ENCODE measurements around the gene RNF167.

Gene RNF167

DNA sequence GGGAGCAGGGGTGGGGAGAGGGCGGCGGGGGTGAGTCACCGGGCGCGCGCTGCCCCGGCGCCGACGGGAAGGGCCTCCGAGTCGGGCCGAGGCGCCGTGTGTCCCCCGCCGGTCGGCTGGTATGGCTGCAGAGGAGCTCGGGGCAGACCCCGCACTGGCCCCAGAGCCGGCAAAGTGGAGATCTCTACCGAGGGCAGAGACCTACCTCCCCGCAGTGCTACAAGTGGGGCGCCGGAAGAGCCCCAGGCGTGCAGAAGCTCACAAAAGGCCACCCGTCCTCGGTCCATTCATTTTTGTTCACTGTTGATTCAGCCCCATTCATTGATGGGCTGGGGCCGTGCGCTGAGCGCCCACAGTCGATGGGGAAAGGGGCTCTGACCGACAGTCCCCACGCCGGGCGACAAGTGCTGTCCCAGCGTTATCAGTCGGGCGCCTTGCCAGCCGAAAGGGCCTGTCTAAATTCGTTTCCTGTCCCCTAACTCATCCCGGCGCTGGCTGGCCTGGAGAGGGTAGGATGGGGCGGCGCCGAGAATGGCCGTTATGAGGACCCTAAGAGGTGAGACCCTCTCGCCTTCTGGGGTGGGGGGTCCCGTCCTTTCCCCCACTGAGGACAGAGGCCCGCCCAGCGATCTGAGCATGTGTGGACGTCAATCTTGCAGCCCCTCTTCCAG, 10.1 kb downstream of the RNF167 start:
- DNase-seq (ENCODE audit: low spot score in 2 of 2) = no peak
- Mint-ChIP-seq H3K4me1 (peaks cover 42% of the 10 kb centered on the region), H3K4me3 (peak overlapping the region; percentile 93), H3K9me3 (no peaks in the 10 kb centered on the region), H3K27ac (peak overlapping the region; percentile 99), H3K36me3 (peaks cover 46% of the 10 kb centered on the region)
- peak; percentile 23 for ATAC-seq

DNA sequence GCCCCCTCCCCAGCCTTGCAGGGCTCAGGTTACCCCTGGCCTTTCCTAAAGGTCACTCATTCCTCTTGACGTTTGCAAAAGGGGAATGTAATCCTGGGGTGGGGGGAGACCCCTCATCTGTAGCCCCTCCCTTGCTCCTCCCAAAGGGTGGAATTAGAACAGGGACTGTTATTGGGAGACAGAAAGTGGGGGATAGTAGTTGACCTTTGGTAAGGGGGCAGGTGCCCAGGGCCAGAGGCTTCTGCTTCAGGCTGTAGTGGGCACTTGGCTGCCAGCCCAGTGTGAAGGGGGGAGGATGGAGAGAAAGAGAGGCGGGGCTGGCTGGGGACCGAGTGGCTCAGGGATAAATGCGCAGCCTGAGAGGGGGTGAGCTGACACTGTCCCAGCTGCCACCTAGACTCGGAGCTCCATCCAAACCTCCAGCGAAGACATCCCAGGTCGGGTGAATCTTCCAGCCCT, 10.7 kb downstream of the RNF167 start, which contains the start of gene ENO3:
Gene ENO3, plus strand, starts transcription at position 374 of the 459 bp plus-strand sequence. CDS start 711 bp downstream, outside the sequence.
- H3K36me3 Mint-ChIP-seq = peaks cover 41% of the 10 kb centered on the region
- DNase-seq (ENCODE audit: low spot score in 2 of 2) = no peak
- peak within 1 kb of the TSS; percentile 99 for H3K27ac Mint-ChIP-seq
- H3K4me1 Mint-ChIP-seq = peaks cover 37% of the 10 kb centered on the region
- H3K4me3 Mint-ChIP-seq = peak within 1 kb of the TSS; percentile 93
- ATAC-seq = no peak
- no peaks in the 10 kb centered on the region for H3K9me3 Mint-ChIP-seq

GRCh38 chr17:4951486-4951885, 11.4 kb downstream of the RNF167 start:
- H3K36me3 Mint-ChIP-seq = peaks cover 34% of the 10 kb centered on the region
- DNase-seq (ENCODE audit: low spot score in 2 of 2) (no peak), ATAC-seq (no peak)
- peaks cover 31% of the 10 kb centered on the region for H3K4me1 Mint-ChIP-seq
- peak overlapping the region; percentile 93 for H3K4me3 Mint-ChIP-seq
- peak overlapping the region; percentile 99 for H3K27ac Mint-ChIP-seq
- no peaks in the 10 kb centered on the region for H3K9me3 Mint-ChIP-seq

DNA sequence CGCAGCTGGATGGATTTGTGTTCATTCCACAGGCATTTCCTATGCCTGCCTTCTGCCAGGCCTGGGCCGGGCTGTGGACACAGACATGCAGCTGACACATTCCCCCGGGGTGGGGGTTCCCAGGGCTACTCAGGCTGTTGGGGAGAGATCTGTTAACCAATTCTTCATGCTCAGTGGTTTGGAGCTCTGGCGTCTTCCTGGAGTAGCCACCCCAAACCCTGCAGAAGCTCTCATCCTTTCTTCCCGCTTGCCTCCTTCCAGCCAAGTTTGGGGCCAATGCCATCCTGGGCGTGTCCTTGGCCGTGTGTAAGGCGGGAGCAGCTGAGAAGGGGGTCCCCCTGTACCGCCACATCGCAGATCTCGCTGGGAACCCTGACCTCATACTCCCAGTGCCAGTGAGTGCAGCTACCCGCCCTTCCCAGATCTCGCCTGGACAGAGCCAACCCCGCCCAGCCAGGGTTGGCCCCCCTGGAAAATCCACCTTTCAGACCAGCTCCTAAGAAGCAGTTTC, 13.4 kb downstream of the RNF167 start:
- no peak overlapping the region for H3K4me3 Mint-ChIP-seq
- no peak overlapping the region for H3K27ac Mint-ChIP-seq
- ATAC-seq (no peak), DNase-seq (ENCODE audit: low spot score in 2 of 2) (no peak)
- H3K4me1 Mint-ChIP-seq = peaks cover 22% of the 10 kb centered on the region
- H3K36me3 Mint-ChIP-seq = peaks cover 20% of the 10 kb centered on the region
- no peaks in the 10 kb centered on the region for H3K9me3 Mint-ChIP-seq

DNA sequence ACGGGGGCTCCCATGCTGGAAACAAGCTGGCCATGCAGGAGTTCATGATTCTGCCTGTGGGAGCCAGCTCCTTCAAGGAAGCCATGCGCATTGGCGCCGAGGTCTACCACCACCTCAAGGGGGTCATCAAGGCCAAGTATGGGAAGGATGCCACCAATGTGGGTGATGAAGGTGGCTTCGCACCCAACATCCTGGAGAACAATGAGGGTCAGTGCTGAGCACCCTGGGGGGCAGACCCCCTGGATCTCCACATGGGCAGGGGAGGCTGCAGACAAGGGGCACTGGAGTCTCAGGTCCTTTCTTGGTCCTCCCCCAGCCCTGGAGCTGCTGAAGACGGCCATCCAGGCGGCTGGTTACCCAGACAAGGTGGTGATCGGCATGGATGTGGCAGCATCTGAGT, 15.0 kb downstream of the RNF167 start:
- Mint-ChIP-seq H3K4me3 (no peak overlapping the region), H3K9me3 (no peaks in the 10 kb centered on the region), H3K36me3 (peaks cover 25% of the 10 kb centered on the region), H3K27ac (no peak overlapping the region), H3K4me1 (peaks cover 19% of the 10 kb centered on the region)
- ATAC-seq (no peak), DNase-seq (ENCODE audit: low spot score in 2 of 2) (no peak)

DNA sequence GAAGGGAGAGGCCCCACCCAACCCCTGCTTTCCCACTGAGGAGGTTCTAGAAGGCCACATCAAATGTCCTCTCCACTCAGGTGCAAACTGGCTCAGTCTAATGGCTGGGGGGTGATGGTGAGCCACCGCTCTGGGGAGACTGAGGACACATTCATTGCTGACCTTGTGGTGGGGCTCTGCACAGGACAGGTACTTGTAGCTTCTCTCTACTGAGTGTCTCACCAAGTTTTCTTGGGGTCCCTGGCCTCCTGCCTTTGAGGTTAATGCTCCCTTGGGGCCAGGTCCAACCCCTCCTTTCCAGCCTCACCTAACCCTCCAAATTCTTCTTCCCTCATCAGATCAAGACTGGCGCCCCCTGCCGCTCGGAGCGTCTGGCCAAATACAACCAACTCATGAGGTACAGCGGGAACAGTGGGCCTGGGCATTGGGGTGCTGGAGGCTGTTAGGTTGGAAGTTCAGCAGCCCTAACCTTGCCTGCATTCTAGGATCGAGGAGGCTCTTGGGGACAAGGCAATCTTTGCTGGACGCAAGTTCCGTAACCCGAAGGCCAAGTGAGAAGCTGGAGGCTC, 16.5 kb downstream of the RNF167 start:
- Mint-ChIP-seq H3K4me1 (peaks cover 10% of the 10 kb centered on the region), H3K4me3 (no peak overlapping the region), H3K27ac (peak overlapping the region; percentile 45), H3K36me3 (peaks cover 32% of the 10 kb centered on the region), H3K9me3 (no peaks in the 10 kb centered on the region)
- DNase-seq (ENCODE audit: low spot score in 2 of 2) (no peak), ATAC-seq (peak; percentile 31)

GRCh38 chr17:4958102-4958501, 18.0 kb downstream of the RNF167 start:
- H3K27ac Mint-ChIP-seq = no peak overlapping the region
- DNase-seq (ENCODE audit: low spot score in 2 of 2) = no peak
- no peaks in the 10 kb centered on the region for H3K9me3 Mint-ChIP-seq
- H3K36me3 Mint-ChIP-seq = peaks cover 37% of the 10 kb centered on the region
- no peak for ATAC-seq
- H3K4me1 Mint-ChIP-seq = peaks cover 6% of the 10 kb centered on the region
- no peak overlapping the region for H3K4me3 Mint-ChIP-seq

- Mint-ChIP-seq H3K4me1 (peaks cover 6% of the 10 kb centered on the region), H3K27ac (peak overlapping the region; percentile 83), H3K9me3 (no peaks in the 10 kb centered on the region), H3K36me3 (peaks cover 43% of the 10 kb centered on the region), H3K4me3 (no peak overlapping the region)
- DNase-seq (ENCODE audit: low spot score in 2 of 2) (no peak), ATAC-seq (peak; percentile 11)
Observed at GRCh38 chr17:4959261-4959965, 19.3 kb downstream of the RNF167 start.

DNA sequence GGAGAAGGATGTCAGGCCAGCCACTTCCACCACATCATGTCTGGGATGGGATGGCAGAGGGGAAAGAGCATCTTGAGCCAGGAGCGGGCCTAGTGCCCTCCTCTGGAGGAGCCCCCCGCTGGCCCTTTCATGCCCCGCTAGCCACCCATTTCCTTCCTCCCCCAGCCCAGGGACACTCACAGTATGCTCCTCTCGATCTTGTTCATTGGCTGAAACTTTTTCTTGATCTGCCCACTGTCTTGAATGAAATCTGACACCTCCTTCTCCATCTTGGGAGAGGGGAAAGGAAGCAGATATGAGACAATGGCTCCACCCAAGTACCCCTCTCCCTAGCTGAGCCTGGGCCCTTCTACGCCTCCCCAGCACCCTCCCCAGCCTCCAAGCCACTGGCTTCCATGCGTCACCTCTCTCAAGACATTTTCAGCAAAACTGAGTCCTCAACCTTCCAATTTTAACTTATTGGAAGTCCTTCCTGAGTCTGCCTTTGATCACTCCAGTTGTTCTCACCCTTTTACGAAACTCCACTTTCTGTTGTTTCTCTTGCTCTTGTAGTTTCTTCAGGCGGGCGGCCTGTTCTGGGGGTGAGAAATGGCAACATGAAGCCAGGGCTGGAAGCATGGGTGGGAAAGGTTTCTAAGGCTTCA, 20.3 kb downstream of the RNF167 start:
- Mint-ChIP-seq H3K36me3 (peaks cover 43% of the 10 kb centered on the region), H3K27ac (peak overlapping the region; percentile 16), H3K4me3 (no peak overlapping the region), H3K4me1 (peaks cover 11% of the 10 kb centered on the region), H3K9me3 (no peaks in the 10 kb centered on the region)
- ATAC-seq (no peak), DNase-seq (ENCODE audit: low spot score in 2 of 2) (no peak)

DNA sequence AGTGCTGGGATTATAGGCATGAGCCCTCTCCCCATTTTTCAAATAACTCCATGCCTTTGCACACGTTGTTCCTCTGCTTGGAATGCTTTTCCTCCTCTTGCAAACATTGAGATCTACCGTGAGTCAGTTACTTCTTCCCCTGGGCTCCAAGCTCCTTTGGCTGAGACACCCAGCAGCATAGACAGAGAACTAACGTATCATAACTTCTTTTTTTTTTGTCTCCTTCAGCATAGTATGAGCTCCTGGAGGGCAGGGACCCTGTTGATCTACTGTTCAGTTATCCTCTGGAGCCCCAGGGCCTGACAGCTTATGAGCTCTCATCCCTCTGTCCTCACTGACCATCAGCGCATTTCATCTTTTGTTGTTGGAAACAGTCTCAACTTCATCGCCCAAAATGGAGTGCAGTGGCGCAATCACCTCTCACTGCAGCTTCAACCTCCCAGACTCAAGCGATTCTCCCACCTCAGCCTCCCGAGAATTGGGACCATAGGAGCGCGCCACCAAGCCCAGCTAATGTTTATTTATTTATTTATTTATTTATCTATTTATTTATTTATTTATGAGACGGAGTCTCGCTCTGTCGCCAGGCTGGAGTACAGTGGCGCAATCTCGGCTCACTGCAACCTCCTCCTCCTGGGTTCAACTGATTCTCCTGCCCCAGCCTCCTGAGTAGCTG, 25.4 kb downstream of the RNF167 start:
- ATAC-seq (no peak), DNase-seq (ENCODE audit: low spot score in 2 of 2) (no peak)
- Mint-ChIP-seq H3K4me1 (peaks cover 19% of the 10 kb centered on the region), H3K36me3 (peaks cover 22% of the 10 kb centered on the region), H3K9me3 (no peaks in the 10 kb centered on the region), H3K4me3 (no peak overlapping the region), H3K27ac (no peak overlapping the region)

DNA sequence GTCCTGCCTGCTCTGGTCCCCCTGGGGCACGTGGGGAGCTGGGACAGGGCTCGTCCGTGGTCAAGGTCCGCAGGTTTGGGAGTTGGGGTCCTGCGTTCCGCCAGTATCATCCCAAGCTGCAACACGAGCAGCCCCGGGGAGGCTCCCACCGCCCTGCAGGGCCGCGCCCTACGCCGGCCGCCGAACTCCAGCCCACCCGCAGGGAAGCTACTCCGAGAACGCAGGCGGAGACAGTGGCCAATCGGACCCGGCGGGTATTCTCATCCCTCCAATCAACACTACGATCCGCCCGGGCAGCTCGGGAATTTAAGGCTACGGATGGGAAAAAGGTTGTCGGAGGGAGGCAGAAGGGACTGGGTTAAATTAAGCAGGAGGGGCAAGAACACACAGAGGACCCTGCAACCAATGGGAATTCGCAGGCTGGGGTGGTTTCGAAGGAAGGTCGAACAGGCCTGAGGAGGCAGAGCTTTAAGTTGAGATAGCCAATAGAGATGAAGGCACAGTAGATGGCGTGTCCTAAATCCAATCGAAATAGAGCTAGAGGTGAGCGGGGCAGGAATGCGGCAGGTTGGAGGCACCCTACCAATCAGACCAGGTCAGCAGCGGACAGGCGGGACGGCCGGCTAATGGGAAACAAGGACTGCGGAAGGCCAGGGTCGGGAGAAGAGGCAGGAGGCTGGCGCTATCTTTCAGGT, 26.9 kb downstream of the RNF167 start:
- Mint-ChIP-seq H3K4me3 (no peak overlapping the region), H3K36me3 (peaks cover 8% of the 10 kb centered on the region), H3K9me3 (no peaks in the 10 kb centered on the region), H3K4me1 (peaks cover 16% of the 10 kb centered on the region), H3K27ac (no peak overlapping the region)
- DNase-seq (ENCODE audit: low spot score in 2 of 2) = no peak
- peak; percentile 81 for ATAC-seq

- Mint-ChIP-seq H3K36me3 (peaks cover 8% of the 10 kb centered on the region), H3K9me3 (no peaks in the 10 kb centered on the region), H3K4me3 (no peak within 1 kb of the TSS), H3K27ac (no peak within 1 kb of the TSS), H3K4me1 (peaks cover 16% of the 10 kb centered on the region)
- ATAC-seq = peak; percentile 76
- DNase-seq (ENCODE audit: low spot score in 2 of 2) = peak; percentile 94 to 99
Observed at GRCh38 chr17:4967539-4968485, 27.7 kb downstream of the RNF167 start, which contains the start of gene SPAG7. TSS of gene SPAG7 (minus strand) at chr17:4967817. CDS start at chr17:4967804, 13 bp downstream.

- Mint-ChIP-seq H3K9me3 (no peaks in the 10 kb centered on the region), H3K27ac (no peak overlapping the region), H3K36me3 (peaks cover under 1% of the 10 kb centered on the region), H3K4me1 (peaks cover 16% of the 10 kb centered on the region), H3K4me3 (no peak overlapping the region)
- ATAC-seq (no peak), DNase-seq (ENCODE audit: low spot score in 2 of 2) (peak in 1 of 2 donors; percentile 75)
Observed at GRCh38 chr17:4968486-4969046, 28.5 kb downstream of the RNF167 start.
